SK-N-SH (cell line): ENCODE data around the gene RANBP10. TPM values are rescaled to one million over a fixed set of nuclear protein-coding genes. Genes with fewer than 3 reads are reported as not detected.

Experiments
- CTCF ChIA-PET: fragments of 300-600, 350-600 bp; formaldehyde crosslinking; extraction: SDS; loops from one replicate; lab custom pipeline; 2021; lab: Yijun Ruan, JAX
- POLR2A ChIA-PET: fragments of 350-600 bp; sonication (Branson Sonifier 250); formaldehyde crosslinking; extraction: SDS; loops from one replicate; lab custom pipeline; 2020; ENCODE audit warnings: antibody characterized with exemption, inconsistent platforms; lab: Yijun Ruan, JAX
- DNase-seq: peaks from one replicate; pipeline ENCODE4 v3.0.0; 2012
- H2AFZ ChIP-seq: fragments of 200-600 bp; sonication (generic); 2 replicates; pipeline ENCODE4 v1.8.1; 2016; ENCODE audit warnings: antibody characterized with exemption, mild to moderate bottlenecking, low read depth
- H3F3A ChIP-seq: fragments of 200-600 bp; sonication (generic); replicated peaks from 2 replicates; pipeline ENCODE3; 2016; ENCODE audit warnings: antibody characterized with exemption, mild to moderate bottlenecking; ENCODE audit not compliant: insufficient read depth
- H3K27ac ChIP-seq, 2 experiments: fragments of 200-500 bp in 1 of 2; fragments of 200-600 bp in 1 of 2; sonication (Bioruptor generic) in 1 of 2; sonication (generic), shearing (Covaris generic) in 1 of 2; 2 replicates each; pipeline versions ENCODE4 v1.5.1 to v1.6.1; 2014 to 2016; ENCODE audit warnings: low read depth in 2 of 2, inconsistent platforms in 1 of 2, low read length in 1 of 2, mild to moderate bottlenecking in 1 of 2, mixed read lengths in 1 of 2
- H3K27me3 ChIP-seq: fragments of 200-600 bp; sonication (generic), shearing (Covaris generic); 2 replicates; pipeline ENCODE4 v1.6.1; 2016; ENCODE audit warnings: mixed run types; ENCODE audit not compliant: insufficient read depth
- H3K36me3 ChIP-seq, 2 experiments: fragments of 200-500 bp in 1 of 2; fragments of 200-600 bp in 1 of 2; sonication (Bioruptor generic) in 1 of 2; sonication (generic) in 1 of 2; replicated peaks in 1 of 2; 2 replicates each; pipeline versions ENCODE3 to v1.5.1; 2014 to 2016; ENCODE audit warnings: low read length in 1 of 2, mild to moderate bottlenecking in 1 of 2; ENCODE audit not compliant: insufficient read depth in 2 of 2, control insufficient read depth in 1 of 2
- H3K4me1 ChIP-seq, 2 experiments: fragments of 200-500 bp in 1 of 2; fragments of 200-600 bp in 1 of 2; sonication (Bioruptor generic) in 1 of 2; sonication (generic), shearing (Covaris generic) in 1 of 2; 2 replicates each; pipeline versions ENCODE4 v1.5.1 to v1.6.1; 2014 to 2016; ENCODE audit warnings: low read depth in 1 of 2, low read length in 1 of 2, mixed run types in 1 of 2; ENCODE audit not compliant: insufficient read depth in 2 of 2, control insufficient read depth in 1 of 2
- H3K4me2 ChIP-seq: fragments of 200-600 bp; sonication (generic), shearing (Covaris generic); 2 replicates; pipeline ENCODE4 v1.6.1; 2017; ENCODE audit warnings: mixed run types
- H3K4me3 ChIP-seq, 2 experiments: fragments of 200-500 bp in 1 of 2; fragments of 200-600 bp in 1 of 2; sonication (Bioruptor generic) in 1 of 2; sonication (generic), shearing (Covaris generic) in 1 of 2; 2 replicates each; pipeline versions ENCODE4 v1.5.1 to v1.8.1; 2014 to 2016; ENCODE audit warnings: low read depth in 2 of 2, inconsistent platforms in 1 of 2, low read length in 1 of 2, mild to moderate bottlenecking in 1 of 2, mixed read lengths in 1 of 2, moderate library complexity in 1 of 2
- H3K79me2 ChIP-seq: fragments of 200-600 bp; sonication (generic); 2 replicates; pipeline ENCODE4 v1.8.1; 2017; ENCODE audit warnings: mild to moderate bottlenecking; ENCODE audit not compliant: insufficient read depth
- H3K9ac ChIP-seq: fragments of 200-600 bp; sonication (generic); 2 replicates; pipeline ENCODE4 v1.6.1; 2017; ENCODE audit warnings: mixed run types
- H3K9me2 ChIP-seq: fragments of 200-600 bp; sonication (generic); 2 replicates; pipeline ENCODE4 v1.6.1; 2017; ENCODE audit warnings: mixed run types
- H3K9me3 ChIP-seq: fragments of 200-600 bp; sonication (generic); 2 replicates; pipeline ENCODE4 v1.6.1; 2017; ENCODE audit warnings: mixed run types, mild to moderate bottlenecking, moderate library complexity
- H4K20me1 ChIP-seq: fragments of 200-600 bp; sonication (generic); 2 replicates; pipeline ENCODE4 v1.6.1; 2017; ENCODE audit warnings: mild to moderate bottlenecking, mixed run types; ENCODE audit not compliant: insufficient read depth
- CHD2 ChIP-seq: fragments of 150-350 bp; IDR thresholded peaks from 2 replicates; pipeline ENCODE4 v1.6.1; 2018; ENCODE audit warnings: low read length; ENCODE audit not compliant: partially characterized antibody
- CTCF ChIP-seq: fragments of 200-600 bp; sonication (generic); IDR thresholded peaks from 2 replicates; pipeline ENCODE4 v1.6.1; 2017; ENCODE audit warnings: antibody characterized with exemption, mild to moderate bottlenecking, moderate library complexity
- ELF1 ChIP-seq: IDR thresholded peaks from 2 replicates; pipeline ENCODE4 v1.4.0; 2012
- EP300 ChIP-seq, 2 experiments: IDR thresholded peaks; 2 replicates each; pipeline versions ENCODE4 v1.4.0 to v1.6.1; 2012; ENCODE audit warnings: borderline replicate concordance in 1 of 2, low read depth in 1 of 2, low read length in 1 of 2
- EZH2phosphoT487 ChIP-seq: fragments of 200-600 bp; sonication (generic); IDR thresholded peaks from 2 replicates; pipeline ENCODE4 v1.6.1; 2017; ENCODE audit warnings: low read depth, mixed run types, mild to moderate bottlenecking, antibody characterized with exemption, moderate library complexity, borderline replicate concordance
- FOXJ3 ChIP-seq: sonication (generic); formaldehyde crosslinking; IDR thresholded peaks from 2 replicates; pipeline ENCODE4 v1.5.1; 2020; ENCODE audit warnings: mild to moderate bottlenecking, missing genetic modification reagents
- FOXM1 ChIP-seq: IDR thresholded peaks from 2 replicates; pipeline ENCODE4 v1.4.0; 2012; ENCODE audit warnings: low read depth, mild to moderate bottlenecking
- GABPA ChIP-seq: IDR thresholded peaks from 2 replicates; pipeline ENCODE4 v1.4.0; 2012; ENCODE audit warnings: low read depth, mild to moderate bottlenecking
- JUND ChIP-seq: IDR thresholded peaks from 2 replicates; pipeline ENCODE4 v1.4.0; 2012
- MAX ChIP-seq: IDR thresholded peaks from 2 replicates; pipeline ENCODE4 v1.4.0; 2012; ENCODE audit warnings: low read depth
- MEF2A ChIP-seq: IDR thresholded peaks from 2 replicates; pipeline ENCODE4 v1.4.0; 2012; ENCODE audit warnings: low read depth, borderline replicate concordance
- MXI1 ChIP-seq: IDR thresholded peaks from 2 replicates; pipeline ENCODE4 v1.6.1; 2012; ENCODE audit warnings: mild to moderate bottlenecking, low read depth, low read length, improper control_type of control experiment
- NFIC ChIP-seq: IDR thresholded peaks from 2 replicates; pipeline ENCODE4 v1.4.0; 2012; ENCODE audit warnings: borderline replicate concordance
- NRF1 ChIP-seq: IDR thresholded peaks from 2 replicates; pipeline ENCODE4 v1.6.1; 2012; ENCODE audit warnings: low read depth, mild to moderate bottlenecking, low read length
- PBX3 ChIP-seq: IDR thresholded peaks from 2 replicates; pipeline ENCODE4; 2012
- RCOR1 ChIP-seq: fragments of 150-350 bp; IDR thresholded peaks from 2 replicates; pipeline ENCODE4 v1.6.1; 2017; ENCODE audit warnings: antibody characterized with exemption, low read length
- RFX5 ChIP-seq: IDR thresholded peaks from 2 replicates; pipeline ENCODE4 v1.6.1; 2012; ENCODE audit warnings: mild to moderate bottlenecking, improper control_type of control experiment, low read length
- RXRA ChIP-seq: IDR thresholded peaks from 2 replicates; pipeline ENCODE4 v1.4.0; 2012; ENCODE audit warnings: low read depth, mild to moderate bottlenecking, borderline replicate concordance
- SIN3A ChIP-seq: IDR thresholded peaks from 2 replicates; pipeline ENCODE4 v1.6.1; 2012; ENCODE audit warnings: low read depth, mild to moderate bottlenecking, low read length, moderate library complexity, borderline replicate concordance
- SMC3 ChIP-seq: IDR thresholded peaks from 2 replicates; pipeline ENCODE4 v1.6.1; 2012; ENCODE audit warnings: low read depth, low read length, improper control_type of control experiment
- TAF1 ChIP-seq: IDR thresholded peaks from 2 replicates; pipeline ENCODE4 v1.6.1; 2012; ENCODE audit warnings: low read depth, mild to moderate bottlenecking, low read length, moderate library complexity, borderline replicate concordance
- TEAD4 ChIP-seq: IDR thresholded peaks from 2 replicates; pipeline ENCODE4 v1.4.0; 2012; ENCODE audit warnings: mild to moderate bottlenecking, borderline replicate concordance; ENCODE audit not compliant: insufficient read depth
- USF1 ChIP-seq: IDR thresholded peaks from 2 replicates; pipeline ENCODE4 v1.4.0; 2012; ENCODE audit warnings: low read depth, borderline replicate concordance
- USF2 ChIP-seq: fragments of 150-350 bp; IDR thresholded peaks from 2 replicates; pipeline ENCODE4 v1.6.1; 2017; ENCODE audit warnings: antibody characterized with exemption, low read length, low read depth, borderline replicate concordance
- WGBS: methylation state at CpG from one replicate; pipeline ENCODE4 v1.1.6; 2017; ENCODE audit warnings: low lambda C conversion rate; 5-methylcytosine and 5-hydroxymethylcytosine counted together
- polyA plus RNA-seq, 3 experiments: library from polyadenylated mRNA; depleted of rRNA; stranded (reverse); fragments of >200 nt; gene quantifications; 2 replicates each; pipeline ENCODE4 v1.2.3, GENCODE V29; 2012
- TF ChIP-seq, protein P1 (sequence below): fragments of 150-350 bp; IDR thresholded peaks from 2 replicates; pipeline ENCODE4 v1.6.1; 2016; ENCODE audit warnings: mild to moderate bottlenecking, low read depth, low read length

Gene RANBP10
- polyA plus RNA-seq, 1 of the 3 experiments (the other 2 are of a cell fraction) = 12.1 TPM

DNA sequence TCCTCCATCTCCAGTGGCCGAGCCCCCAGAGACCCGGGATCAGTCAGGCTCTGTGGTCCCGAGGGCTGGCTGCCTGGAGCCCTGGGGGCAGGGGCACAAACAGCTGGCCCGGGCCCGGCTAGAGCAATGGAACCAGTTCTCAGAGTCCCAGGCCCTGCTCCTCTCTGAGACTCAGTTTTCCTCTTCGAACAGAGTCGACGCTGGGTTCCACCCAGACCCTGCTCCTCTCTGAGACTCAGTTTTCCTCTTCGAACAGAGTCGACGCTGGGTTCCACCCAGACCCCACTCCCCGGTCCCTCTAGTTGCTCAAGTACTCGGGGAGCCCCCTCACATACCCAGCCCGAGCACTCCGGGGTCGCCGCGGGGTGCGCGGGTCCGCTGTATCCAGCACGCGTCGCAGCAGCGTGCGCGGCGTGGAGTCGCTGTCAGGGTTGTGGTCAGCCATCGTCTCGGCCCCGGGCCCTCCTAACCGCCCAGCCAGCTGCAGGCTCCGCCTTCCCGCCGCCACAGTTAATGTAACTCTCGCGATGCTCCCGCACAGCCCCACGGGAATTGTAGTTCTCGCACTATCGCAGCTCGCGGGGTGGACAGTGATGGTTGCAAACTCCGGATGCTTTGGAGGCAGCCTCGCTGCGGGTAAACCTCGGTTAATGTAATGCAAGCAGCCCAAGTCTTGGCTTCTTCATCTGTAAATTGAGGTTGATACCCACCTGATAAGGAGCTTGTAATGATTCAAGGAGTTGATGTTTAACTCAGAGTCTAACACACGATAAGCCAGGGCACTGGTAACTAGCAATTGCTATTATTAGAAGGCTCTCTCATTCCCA is 27.3 kb upstream of the RANBP10 start:
- ChIA-PET CTCF (interaction anchor here (0.9 to 5.0 kb wide), 12 partner anchors 8 to 313 kb away, joined by 3 to 65 read pairs (median 4); partner anchors contain the start of genes NRN1L and NUTF2), POLR2A (interaction anchor here (0.6 to 2.3 kb wide), 8 partner anchors 11 to 1076 kb away, joined by 3 to 11 read pairs (median 4); partner anchors contain the start of genes ATP6V0D1, NUTF2, RANBP10 and TSNAXIP1)
- H3K4me2 ChIP-seq = peak overlapping the region; percentile 100
- DNase-seq = peak; percentile 98
- H2AFZ ChIP-seq = peak overlapping the region; percentile 85
- peaks cover 0 to 35% of the 10 kb centered on the region in 2 experiments for H3K36me3 ChIP-seq
- no peaks in the 10 kb centered on the region for H4K20me1 ChIP-seq
- H3K4me1 ChIP-seq = peaks cover 0 to 9% of the 10 kb centered on the region in 2 experiments; a peak in 1 of 4 replicates
- peak overlapping the region; percentile 87 for H3K9ac ChIP-seq
- H3K9me2 ChIP-seq = no peaks in the 10 kb centered on the region
- peak overlapping the region; percentile 51 to 58 for H3K27ac ChIP-seq
- H3F3A ChIP-seq = no peaks in the 10 kb centered on the region
- peaks cover 16% of the 10 kb centered on the region for H3K79me2 ChIP-seq
- no peaks in the 10 kb centered on the region for H3K27me3 ChIP-seq
- WGBS = 2% methylated on average over 28 of the region's 49 CpGs
- H3K4me3 ChIP-seq = peak overlapping the region; percentile 76 to 84
- H3K9me3 ChIP-seq = no peaks in the 10 kb centered on the region
- TF ChIP-seq TAF1 = peak; percentile 87
- TF ChIP-seq NFIC = no peak
- no peak for TF ChIP-seq RXRA
- no peak for TF ChIP-seq RFX5
- no peak for TF ChIP-seq USF2
- no peak for TF ChIP-seq TEAD4
- TF ChIP-seq JUND = no peak
- TF ChIP-seq RCOR1 = peak; percentile 44
- TF ChIP-seq USF1 = no peak
- no peak for TF ChIP-seq GABPA
- peak; percentile 98 for TF ChIP-seq MXI1
- TF ChIP-seq EZH2phosphoT487 = no peak
- peak; percentile 99 for TF ChIP-seq SIN3A
- TF ChIP-seq, protein P1, sequence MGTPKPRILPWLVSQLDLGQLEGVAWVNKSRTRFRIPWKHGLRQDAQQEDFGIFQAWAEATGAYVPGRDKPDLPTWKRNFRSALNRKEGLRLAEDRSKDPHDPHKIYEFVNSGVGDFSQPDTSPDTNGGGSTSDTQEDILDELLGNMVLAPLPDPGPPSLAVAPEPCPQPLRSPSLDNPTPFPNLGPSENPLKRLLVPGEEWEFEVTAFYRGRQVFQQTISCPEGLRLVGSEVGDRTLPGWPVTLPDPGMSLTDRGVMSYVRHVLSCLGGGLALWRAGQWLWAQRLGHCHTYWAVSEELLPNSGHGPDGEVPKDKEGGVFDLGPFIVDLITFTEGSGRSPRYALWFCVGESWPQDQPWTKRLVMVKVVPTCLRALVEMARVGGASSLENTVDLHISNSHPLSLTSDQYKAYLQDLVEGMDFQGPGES = no peak
- TF ChIP-seq CHD2 = peak; percentile 100
- no peak for TF ChIP-seq PBX3
- no peak for TF ChIP-seq MEF2A
- TF ChIP-seq EP300 (IDR thresholded peaks at IDR 0.05; ENCODE audit: borderline replicate concordance in 1 of 2, low read depth in 1 of 2, low read length in 1 of 2) = no peak
- no peak for TF ChIP-seq CTCF
- no peak for TF ChIP-seq SMC3
- TF ChIP-seq NRF1 = no peak
- TF ChIP-seq ELF1 = no peak
- no peak for TF ChIP-seq FOXJ3
- no peak for TF ChIP-seq FOXM1
- peak; percentile 54 for TF ChIP-seq MAX
